Measurements from ENCODE around the gene VGF.
"Not testable (repeated sequence)": the region's sequence is repeated elsewhere in the genome, so short reads cannot be mapped to it uniquely, and the experiment has no call there.

Gene VGF

DNA sequence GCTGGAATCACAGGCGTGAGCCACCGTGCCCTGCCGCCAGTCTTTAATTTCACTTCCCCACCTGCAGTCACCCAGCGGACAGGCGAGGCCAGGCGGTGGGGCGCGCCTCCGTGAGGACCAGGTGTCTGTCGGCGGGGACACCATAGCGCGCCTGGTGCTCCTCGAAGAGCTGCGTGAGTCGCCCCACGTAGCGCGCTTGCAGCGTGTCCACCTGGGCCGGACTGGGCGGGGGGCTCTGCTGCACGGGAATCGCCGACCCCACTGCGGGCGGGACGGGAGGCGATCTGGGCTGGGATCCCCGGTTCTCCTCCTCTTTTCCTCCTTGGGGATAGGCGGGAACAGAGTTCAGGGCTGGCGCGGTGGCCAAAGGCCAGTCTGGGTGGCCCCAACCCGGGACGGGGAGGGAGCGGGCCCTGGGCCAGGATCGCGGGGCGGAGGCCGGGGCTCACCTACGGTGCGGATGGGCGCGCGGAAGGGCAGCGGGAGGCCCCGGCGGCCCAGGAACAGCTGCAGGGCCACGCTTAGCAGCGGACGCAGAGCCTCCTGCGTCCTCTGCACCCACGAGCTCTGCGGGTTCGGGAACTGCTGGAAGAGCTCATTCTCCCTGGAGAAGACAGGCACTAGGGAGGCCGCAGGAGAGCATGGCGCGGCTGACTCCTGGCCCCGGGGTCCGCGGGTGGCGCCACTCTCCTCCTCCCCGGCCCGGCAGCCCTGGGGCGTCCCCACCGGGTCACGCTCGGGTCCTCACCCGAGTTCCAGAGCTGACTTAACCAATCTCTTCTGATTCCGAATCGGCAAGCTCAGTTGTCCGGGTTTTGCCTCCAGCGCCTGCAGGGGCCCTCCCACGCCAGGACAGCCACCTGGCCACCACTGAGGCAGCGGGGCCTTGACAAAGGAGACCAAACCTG is 36.6 kb upstream of the VGF start:
- peaks cover 3% of the 10 kb centered on the region for H3K4me1 ChIP-seq (ENCODE audit: control insufficient read depth, insufficient read depth, low read length)
- H3K9me3 ChIP-seq (ENCODE audit: control insufficient read depth, insufficient read depth, low read length), result no peaks in the 10 kb centered on the region
- peaks cover 8% of the 10 kb centered on the region for H3K27me3 ChIP-seq (ENCODE audit: control insufficient read depth, insufficient read depth, low read length)
- peak overlapping the region; percentile 65 for H3K9ac ChIP-seq (ENCODE audit: low read depth, low read length)
- peak overlapping the region; percentile 60 for H3K4me3 ChIP-seq (ENCODE audit: low read depth, low read length)
- peaks cover 7% of the 10 kb centered on the region for H3K36me3 ChIP-seq (ENCODE audit: control insufficient read depth, insufficient read depth, low read length)

DNA sequence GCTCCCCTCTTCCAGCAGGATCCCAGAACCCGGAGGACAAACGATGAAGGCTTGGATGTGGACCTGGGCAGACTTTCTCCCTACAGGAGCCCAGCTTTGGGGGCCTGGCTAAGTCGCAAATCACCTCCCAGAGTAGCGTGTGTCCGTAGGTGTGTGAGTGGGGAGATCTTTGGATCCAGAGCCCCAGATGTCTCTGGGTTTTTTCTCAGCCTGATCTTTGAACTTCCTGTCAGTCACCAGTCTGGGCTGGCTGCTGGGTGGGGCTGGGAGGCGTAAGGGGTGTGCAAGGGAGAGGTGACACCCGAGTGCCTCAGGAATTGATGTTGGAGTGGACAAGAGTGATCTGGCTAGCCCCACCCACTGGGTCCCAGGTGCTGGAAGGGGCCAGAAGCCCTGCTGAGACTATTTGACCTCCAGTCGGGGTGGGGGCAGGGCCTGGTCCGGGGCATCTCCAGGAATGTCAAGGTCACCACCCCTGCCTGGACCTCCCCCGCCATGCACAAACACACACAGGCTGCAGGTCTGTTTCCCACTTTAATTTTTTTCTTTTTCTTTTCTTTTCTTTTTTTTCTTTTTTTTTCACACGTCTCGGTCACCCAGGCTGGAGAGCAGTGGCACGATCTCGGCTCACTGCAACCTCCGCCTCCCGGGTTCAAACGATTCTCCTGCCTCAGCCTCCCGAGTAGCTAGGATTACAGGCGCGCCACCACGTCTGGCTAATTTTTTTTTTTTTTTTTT is 35.7 kb upstream of the VGF start, which contains the start of gene MOGAT3:
MOGAT3 (minus strand) TSS at position 175 of the 738 bp plus-strand sequence. CDS start 182 bp downstream, outside the sequence.
- Histone ChIP-seq H3K9ac (ENCODE audit: low read depth, low read length) (peak within 1 kb of the TSS; percentile 65), H3K27me3 (ENCODE audit: control insufficient read depth, insufficient read depth, low read length) (peaks cover 8% of the 10 kb centered on the region), H3K36me3 (ENCODE audit: control insufficient read depth, insufficient read depth, low read length) (peaks cover 2% of the 10 kb centered on the region), H3K4me1 (ENCODE audit: control insufficient read depth, insufficient read depth, low read length) (peaks cover 3% of the 10 kb centered on the region), H3K9me3 (ENCODE audit: control insufficient read depth, insufficient read depth, low read length) (no peaks in the 10 kb centered on the region), H3K4me3 (ENCODE audit: low read depth, low read length) (peak within 1 kb of the TSS; percentile 60)

DNA sequence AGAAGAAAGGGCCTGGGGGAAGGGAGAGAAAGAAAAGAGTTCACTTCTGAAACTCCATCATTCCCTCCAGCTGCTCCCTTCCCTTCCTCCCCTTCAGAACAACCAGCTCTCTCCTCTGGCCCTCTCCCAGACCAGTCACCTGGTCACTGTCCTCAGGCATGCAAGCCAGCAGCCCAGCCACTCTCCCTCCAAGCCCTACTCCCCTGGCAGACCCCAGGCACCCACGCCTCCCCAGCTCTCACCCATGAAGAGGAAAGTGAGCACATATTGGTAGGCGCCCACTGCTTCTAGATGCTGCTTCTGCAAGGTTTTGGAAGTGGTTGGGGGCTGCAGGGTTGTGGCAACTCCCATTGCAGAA is 35.1 kb upstream of the VGF start:
- H3K4me1 ChIP-seq (ENCODE audit: control insufficient read depth, insufficient read depth, low read length), result peaks cover 3% of the 10 kb centered on the region
- peak overlapping the region; percentile 60 for H3K4me3 ChIP-seq (ENCODE audit: low read depth, low read length)
- no peaks in the 10 kb centered on the region for H3K9me3 ChIP-seq (ENCODE audit: control insufficient read depth, insufficient read depth, low read length)
- H3K27me3 ChIP-seq (ENCODE audit: control insufficient read depth, insufficient read depth, low read length), result peaks cover 8% of the 10 kb centered on the region
- H3K9ac ChIP-seq (ENCODE audit: low read depth, low read length), result no peak overlapping the region
- no peaks in the 10 kb centered on the region for H3K36me3 ChIP-seq (ENCODE audit: control insufficient read depth, insufficient read depth, low read length)

DNA sequence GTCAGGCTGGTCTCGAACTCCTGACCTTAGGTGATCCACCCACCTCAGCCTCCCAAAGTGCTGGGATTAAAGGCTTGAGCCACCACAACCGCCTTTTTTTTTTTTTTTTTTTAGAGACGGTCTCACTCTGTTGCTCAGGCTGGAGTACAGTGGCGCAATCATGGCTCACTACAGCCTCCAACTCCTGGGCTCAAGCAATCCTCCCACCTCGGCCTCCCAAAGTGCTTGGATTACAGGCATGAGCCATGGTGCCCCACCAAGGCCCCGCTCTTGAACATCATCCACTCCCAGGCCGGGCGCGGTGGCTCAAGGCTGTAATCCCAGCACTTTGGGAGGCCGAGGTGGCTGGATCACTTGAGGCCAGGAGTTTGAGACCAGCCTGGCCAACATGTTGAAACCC is 34.2 kb upstream of the VGF start:
- H3K36me3 ChIP-seq (ENCODE audit: control insufficient read depth, insufficient read depth, low read length); H3K4me3 ChIP-seq (ENCODE audit: low read depth, low read length); H3K4me1 ChIP-seq (ENCODE audit: control insufficient read depth, insufficient read depth, low read length); H3K9me3 ChIP-seq (ENCODE audit: control insufficient read depth, insufficient read depth, low read length); H3K27me3 ChIP-seq (ENCODE audit: control insufficient read depth, insufficient read depth, low read length); H3K9ac ChIP-seq (ENCODE audit: low read depth, low read length): not testable (repeated sequence)

DNA sequence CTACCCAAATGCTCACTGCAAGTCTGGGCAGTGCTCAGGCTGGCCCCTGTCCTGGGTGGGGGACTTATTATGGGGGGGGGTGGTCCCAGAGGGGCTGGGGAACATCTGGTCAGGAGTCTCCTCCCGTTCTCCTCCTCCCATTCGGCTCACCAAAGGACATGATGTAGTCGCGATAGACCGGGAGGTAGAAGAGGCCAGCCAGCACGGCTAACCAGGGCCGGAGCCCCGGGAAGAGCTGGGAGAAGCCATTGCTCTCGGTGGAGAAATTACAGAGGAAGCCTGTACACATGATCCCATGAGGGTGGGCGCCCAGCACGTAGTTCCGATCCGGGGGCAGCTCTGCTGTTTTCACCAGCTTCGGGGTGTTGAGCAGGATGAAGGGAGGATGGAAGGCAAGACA is 33.1 kb upstream of the VGF start:
- Histone ChIP-seq H3K27me3 (ENCODE audit: control insufficient read depth, insufficient read depth, low read length) (peaks cover 8% of the 10 kb centered on the region), H3K36me3 (ENCODE audit: control insufficient read depth, insufficient read depth, low read length) (no peaks in the 10 kb centered on the region), H3K9me3 (ENCODE audit: control insufficient read depth, insufficient read depth, low read length) (no peaks in the 10 kb centered on the region), H3K9ac (ENCODE audit: low read depth, low read length) (no peak overlapping the region), H3K4me1 (ENCODE audit: control insufficient read depth, insufficient read depth, low read length) (peaks cover 3% of the 10 kb centered on the region), H3K4me3 (ENCODE audit: low read depth, low read length) (no peak overlapping the region)

DNA sequence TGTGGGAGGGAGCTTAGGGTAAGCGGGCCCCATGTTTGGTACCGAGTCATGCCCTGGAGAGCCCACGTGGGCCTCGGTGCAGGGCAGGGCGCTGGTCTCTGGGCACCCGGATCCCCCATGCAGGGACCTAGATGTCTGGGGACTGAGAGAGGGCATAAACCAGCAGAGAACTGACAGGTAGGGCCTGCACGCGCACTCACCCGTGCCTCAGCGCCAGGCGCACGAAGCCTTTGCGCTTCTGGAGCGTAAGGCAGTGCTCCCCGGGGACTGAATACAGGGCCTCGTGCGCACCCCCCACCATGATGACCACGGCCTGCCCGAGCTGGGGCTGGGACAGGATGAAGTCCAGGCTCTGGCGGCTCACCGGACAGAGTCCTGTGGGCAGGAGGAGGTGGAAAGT is 32.6 kb upstream of the VGF start:
- Histone ChIP-seq H3K4me3 (ENCODE audit: low read depth, low read length) (no peak overlapping the region), H3K36me3 (ENCODE audit: control insufficient read depth, insufficient read depth, low read length) (no peaks in the 10 kb centered on the region), H3K4me1 (ENCODE audit: control insufficient read depth, insufficient read depth, low read length) (peaks cover 3% of the 10 kb centered on the region), H3K9ac (ENCODE audit: low read depth, low read length) (no peak overlapping the region), H3K27me3 (ENCODE audit: control insufficient read depth, insufficient read depth, low read length) (peaks cover 7% of the 10 kb centered on the region), H3K9me3 (ENCODE audit: control insufficient read depth, insufficient read depth, low read length) (no peaks in the 10 kb centered on the region)

DNA sequence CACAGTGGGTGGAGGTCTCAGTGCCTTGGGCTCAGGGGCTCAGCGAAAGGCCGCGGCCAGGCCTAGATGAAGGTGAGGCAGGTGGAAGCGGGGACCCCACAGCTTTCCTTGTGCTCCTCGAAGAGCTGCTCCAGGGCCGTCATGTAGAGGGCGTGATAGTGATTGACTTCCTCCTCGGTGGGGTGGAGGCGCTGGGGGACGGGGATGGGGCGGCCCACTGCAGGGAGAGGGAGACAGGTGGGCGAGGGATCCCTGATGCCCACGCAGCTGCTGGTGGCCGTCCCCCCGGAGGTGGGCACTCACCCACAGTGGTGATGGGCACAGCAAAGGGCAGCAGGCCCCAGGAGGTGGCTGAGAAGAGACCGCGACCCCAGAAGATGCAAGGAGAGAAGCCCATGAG is 30.5 kb upstream of the VGF start:
- H3K4me3 ChIP-seq (ENCODE audit: low read depth, low read length), result no peak overlapping the region
- no peaks in the 10 kb centered on the region for H3K9me3 ChIP-seq (ENCODE audit: control insufficient read depth, insufficient read depth, low read length)
- H3K36me3 ChIP-seq (ENCODE audit: control insufficient read depth, insufficient read depth, low read length), result no peaks in the 10 kb centered on the region
- H3K9ac ChIP-seq (ENCODE audit: low read depth, low read length), result no peak overlapping the region
- no peaks in the 10 kb centered on the region for H3K27me3 ChIP-seq (ENCODE audit: control insufficient read depth, insufficient read depth, low read length)
- peaks cover 3% of the 10 kb centered on the region for H3K4me1 ChIP-seq (ENCODE audit: control insufficient read depth, insufficient read depth, low read length)

DNA sequence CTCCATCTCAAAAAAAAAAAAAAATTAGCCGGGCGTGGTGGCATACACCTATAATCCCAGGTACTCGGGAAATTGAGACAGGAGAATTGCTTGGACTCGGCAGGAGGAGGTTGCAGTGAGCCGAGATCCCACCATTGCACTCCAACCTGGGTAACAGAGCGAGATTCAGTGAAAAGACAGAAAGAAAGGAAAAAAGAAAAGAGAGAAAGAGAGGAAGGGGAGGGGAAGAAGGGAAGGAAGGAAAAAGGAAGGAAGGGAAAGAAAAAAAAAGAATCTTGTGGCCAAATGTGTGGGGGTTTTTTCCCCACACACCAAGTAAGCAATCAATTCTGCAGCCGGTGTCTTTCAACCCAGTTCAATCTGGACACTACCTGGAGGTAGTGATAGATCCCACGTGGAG is 23.7 kb upstream of the VGF start:
- no peak overlapping the region for H3K9ac ChIP-seq (ENCODE audit: low read depth, low read length)
- H3K4me1 ChIP-seq (ENCODE audit: control insufficient read depth, insufficient read depth, low read length), result no peaks in the 10 kb centered on the region
- no peak overlapping the region for H3K4me3 ChIP-seq (ENCODE audit: low read depth, low read length)
- H3K36me3 ChIP-seq (ENCODE audit: control insufficient read depth, insufficient read depth, low read length), result no peaks in the 10 kb centered on the region
- no peaks in the 10 kb centered on the region for H3K27me3 ChIP-seq (ENCODE audit: control insufficient read depth, insufficient read depth, low read length)
- no peaks in the 10 kb centered on the region for H3K9me3 ChIP-seq (ENCODE audit: control insufficient read depth, insufficient read depth, low read length)

DNA sequence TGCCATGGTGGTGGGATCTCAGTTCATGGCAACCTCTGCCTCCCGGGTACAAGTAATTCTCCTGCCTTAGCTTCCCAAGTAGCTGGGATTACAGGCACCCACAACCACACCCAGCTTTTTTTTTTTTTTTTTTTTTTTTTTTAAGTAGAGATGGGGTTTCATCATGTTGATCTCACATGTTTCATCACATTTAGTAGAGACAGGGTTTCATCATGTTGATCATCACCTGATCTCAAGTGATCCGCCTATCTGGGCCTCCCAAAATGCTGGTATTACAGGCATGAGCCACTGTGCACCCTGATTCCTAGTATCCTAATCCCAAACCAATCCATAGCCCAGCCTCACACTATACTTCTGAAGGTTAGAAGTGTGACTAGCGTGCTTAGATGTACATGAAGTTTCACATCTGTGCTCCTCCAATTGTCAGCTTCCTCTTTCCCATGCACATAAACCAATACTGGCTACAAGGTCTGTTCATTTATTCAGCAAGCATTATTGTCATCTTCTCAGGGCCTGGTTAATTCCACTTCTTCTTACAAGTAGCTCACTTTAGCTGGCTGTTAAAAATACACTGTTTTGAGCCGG is 21.6 kb upstream of the VGF start:
- no peaks in the 10 kb centered on the region for H3K9me3 ChIP-seq (ENCODE audit: control insufficient read depth, insufficient read depth, low read length)
- no peaks in the 10 kb centered on the region for H3K27me3 ChIP-seq (ENCODE audit: control insufficient read depth, insufficient read depth, low read length)
- no peak overlapping the region for H3K4me3 ChIP-seq (ENCODE audit: low read depth, low read length)
- no peaks in the 10 kb centered on the region for H3K36me3 ChIP-seq (ENCODE audit: control insufficient read depth, insufficient read depth, low read length)
- H3K4me1 ChIP-seq (ENCODE audit: control insufficient read depth, insufficient read depth, low read length), result no peaks in the 10 kb centered on the region
- no peak overlapping the region for H3K9ac ChIP-seq (ENCODE audit: low read depth, low read length)

DNA sequence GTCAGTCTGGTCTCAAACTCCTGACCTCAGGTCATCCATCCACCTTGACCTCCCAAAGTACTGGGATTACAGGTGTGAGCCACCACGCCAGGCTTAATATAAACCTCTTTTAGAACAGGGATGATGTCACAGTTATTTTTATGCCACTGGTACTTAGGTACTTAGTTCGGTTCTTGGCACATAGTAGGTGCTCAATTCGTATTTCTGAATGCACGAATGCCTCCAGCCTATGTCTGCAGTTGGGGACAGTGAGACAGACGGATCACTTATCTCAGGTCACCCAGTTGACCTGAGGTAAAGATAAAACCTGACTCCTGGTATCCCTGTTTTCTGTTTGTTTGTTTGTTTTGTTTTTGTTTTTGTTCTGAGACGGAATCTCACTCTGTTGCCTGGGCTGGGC is 20.8 kb upstream of the VGF start:
- no peaks in the 10 kb centered on the region for H3K36me3 ChIP-seq (ENCODE audit: control insufficient read depth, insufficient read depth, low read length)
- H3K4me1 ChIP-seq (ENCODE audit: control insufficient read depth, insufficient read depth, low read length), result no peaks in the 10 kb centered on the region
- H3K9me3 ChIP-seq (ENCODE audit: control insufficient read depth, insufficient read depth, low read length), result no peaks in the 10 kb centered on the region
- H3K9ac ChIP-seq (ENCODE audit: low read depth, low read length), result no peak overlapping the region
- no peaks in the 10 kb centered on the region for H3K27me3 ChIP-seq (ENCODE audit: control insufficient read depth, insufficient read depth, low read length)
- no peak overlapping the region for H3K4me3 ChIP-seq (ENCODE audit: low read depth, low read length)

DNA sequence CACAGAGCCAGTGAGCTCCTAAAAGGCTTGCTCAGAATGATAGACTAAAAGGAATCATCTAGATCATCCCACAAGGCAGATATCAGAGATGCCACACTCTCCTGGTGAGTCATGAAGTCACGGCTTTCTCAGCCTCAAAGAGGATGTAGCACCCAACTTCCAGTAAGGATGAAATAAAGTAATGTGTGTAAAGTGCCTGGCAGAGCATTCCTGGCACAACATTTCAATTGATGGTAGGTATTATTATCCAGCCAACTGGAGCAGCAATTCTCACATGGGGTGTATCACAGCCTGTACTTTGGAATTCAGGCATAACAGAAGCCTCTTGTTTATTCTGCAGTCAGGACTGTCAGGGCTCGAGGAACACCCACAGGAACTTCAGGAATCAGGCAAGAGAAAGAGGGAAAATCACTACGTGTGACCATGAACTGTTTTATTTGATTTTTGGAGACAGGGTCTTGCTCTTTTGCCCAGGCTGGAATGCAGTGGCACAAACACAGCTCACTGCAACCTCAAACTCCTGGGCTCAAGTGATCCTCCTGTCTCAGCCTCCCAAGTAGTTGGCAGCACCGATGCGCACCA is 20.0 kb upstream of the VGF start:
- Histone ChIP-seq H3K4me1 (ENCODE audit: control insufficient read depth, insufficient read depth, low read length) (no peaks in the 10 kb centered on the region), H3K4me3 (ENCODE audit: low read depth, low read length) (no peak overlapping the region), H3K36me3 (ENCODE audit: control insufficient read depth, insufficient read depth, low read length) (no peaks in the 10 kb centered on the region), H3K9me3 (ENCODE audit: control insufficient read depth, insufficient read depth, low read length) (no peaks in the 10 kb centered on the region), H3K9ac (ENCODE audit: low read depth, low read length) (no peak overlapping the region), H3K27me3 (ENCODE audit: control insufficient read depth, insufficient read depth, low read length) (peaks cover 7% of the 10 kb centered on the region)

Measured in iPS-15b (cell line).